ENCODE results near the gene ATG4C. TPM values are rescaled to one million over a fixed set of nuclear protein-coding genes. Genes with fewer than 3 reads are reported as not detected.
"Not testable (repeated sequence)": the region's sequence is repeated elsewhere in the genome, so short reads cannot be mapped to it uniquely, and the experiment has no call there.

Gene ATG4C
- total RNA-seq, 1 donor from 2014 or later = 8.8 TPM

GRCh38 chr1:62784509-62785365 is 805 bp downstream of the ATG4C start:
- no peaks in the 10 kb centered on the region for H3K36me3 Mint-ChIP-seq (ENCODE audit: low read depth)
- no peak overlapping the region for H3K27ac Mint-ChIP-seq
- H3K27me3 Mint-ChIP-seq (ENCODE audit: insufficient read depth) = peaks cover 2% of the 10 kb centered on the region
- peaks cover 8% of the 10 kb centered on the region for H3K4me1 Mint-ChIP-seq (ENCODE audit: low read depth)
- H3K9me3 Mint-ChIP-seq = no peaks in the 10 kb centered on the region
- intact Hi-C loops (cut with micrococcal nuclease) = loop anchor here (1.0 to 10.0 kb wide), 7 partner anchors 96 to 1470 kb away; partner anchors contain the start of genes ALG6, DOCK7, EFCAB7 and ITGB3BP
- DNase-seq (ENCODE audit: low spot score) = no peak
- H3K4me3 Mint-ChIP-seq = no peak overlapping the region

GRCh38 chr1:62790716-62791115 is 6.8 kb downstream of the ATG4C start:
- intact Hi-C loops (cut with micrococcal nuclease) = no loop called here
- DNase-seq (ENCODE audit: low spot score) = no peak
- Mint-ChIP-seq H3K4me3 (no peak overlapping the region), H3K9me3 (no peaks in the 10 kb centered on the region), H3K4me1 (ENCODE audit: low read depth) (peaks cover 8% of the 10 kb centered on the region), H3K27ac (no peak overlapping the region), H3K36me3 (ENCODE audit: low read depth) (no peaks in the 10 kb centered on the region), H3K27me3 (ENCODE audit: insufficient read depth) (no peaks in the 10 kb centered on the region)

GRCh38 chr1:62794053-62794452 is 10.1 kb downstream of the ATG4C start:
- Mint-ChIP-seq H3K9me3 (no peaks in the 10 kb centered on the region), H3K4me1 (ENCODE audit: low read depth) (no peaks in the 10 kb centered on the region), H3K36me3 (ENCODE audit: low read depth) (no peaks in the 10 kb centered on the region), H3K27me3 (ENCODE audit: insufficient read depth) (no peaks in the 10 kb centered on the region), H3K4me3 (no peak overlapping the region), H3K27ac (no peak overlapping the region)
- intact Hi-C loops (cut with micrococcal nuclease) = no loop called here
- DNase-seq (ENCODE audit: low spot score) = no peak

GRCh38 chr1:62796221-62796620 is 12.3 kb downstream of the ATG4C start:
- H3K36me3 Mint-ChIP-seq (ENCODE audit: low read depth) = no peaks in the 10 kb centered on the region
- no peak overlapping the region for H3K27ac Mint-ChIP-seq
- H3K27me3 Mint-ChIP-seq (ENCODE audit: insufficient read depth) = no peaks in the 10 kb centered on the region
- intact Hi-C loops (cut with micrococcal nuclease) = no loop called here
- H3K9me3 Mint-ChIP-seq = no peaks in the 10 kb centered on the region
- DNase-seq (ENCODE audit: low spot score) = no peak
- H3K4me3 Mint-ChIP-seq = no peak overlapping the region
- peaks cover 9% of the 10 kb centered on the region for H3K4me1 Mint-ChIP-seq (ENCODE audit: low read depth)

- no peak for DNase-seq (ENCODE audit: low spot score)
- peaks cover 3% of the 10 kb centered on the region for H3K36me3 Mint-ChIP-seq (ENCODE audit: low read depth)
- H3K4me3 Mint-ChIP-seq = no peak overlapping the region
- H3K27me3 Mint-ChIP-seq (ENCODE audit: insufficient read depth) = no peaks in the 10 kb centered on the region
- intact Hi-C loops (cut with micrococcal nuclease) = no loop called here
- H3K27ac Mint-ChIP-seq = no peak overlapping the region
- H3K4me1 Mint-ChIP-seq (ENCODE audit: low read depth) = peaks cover 14% of the 10 kb centered on the region
- H3K9me3 Mint-ChIP-seq = no peaks in the 10 kb centered on the region
Observed at GRCh38 chr1:62799688-62800087, 15.8 kb downstream of the ATG4C start.

GRCh38 chr1:62800281-62800680 is 16.3 kb downstream of the ATG4C start:
- DNase-seq (ENCODE audit: low spot score) = no peak
- peaks cover 14% of the 10 kb centered on the region for H3K4me1 Mint-ChIP-seq (ENCODE audit: low read depth)
- H3K9me3 Mint-ChIP-seq = no peaks in the 10 kb centered on the region
- intact Hi-C loops (cut with micrococcal nuclease) = no loop called here
- H3K27ac Mint-ChIP-seq = no peak overlapping the region
- peaks cover 3% of the 10 kb centered on the region for H3K36me3 Mint-ChIP-seq (ENCODE audit: low read depth)
- H3K4me3 Mint-ChIP-seq = no peak overlapping the region
- no peaks in the 10 kb centered on the region for H3K27me3 Mint-ChIP-seq (ENCODE audit: insufficient read depth)

- Mint-ChIP-seq H3K27ac (no peak overlapping the region), H3K27me3 (ENCODE audit: insufficient read depth) (no peaks in the 10 kb centered on the region), H3K36me3 (ENCODE audit: low read depth) (peaks cover 3% of the 10 kb centered on the region), H3K4me1 (ENCODE audit: low read depth) (peaks cover 14% of the 10 kb centered on the region), H3K9me3 (no peaks in the 10 kb centered on the region), H3K4me3 (no peak overlapping the region)
- no peak for DNase-seq (ENCODE audit: low spot score)
- intact Hi-C loops (cut with micrococcal nuclease) = no loop called here
Observed at GRCh38 chr1:62800825-62801306, 16.9 kb downstream of the ATG4C start.

GRCh38 chr1:62809788-62810187 is 25.9 kb downstream of the ATG4C start:
- Mint-ChIP-seq H3K36me3 (ENCODE audit: low read depth) (peaks cover 11% of the 10 kb centered on the region), H3K4me3 (no peak overlapping the region), H3K27ac (no peak overlapping the region), H3K4me1 (ENCODE audit: low read depth) (no peaks in the 10 kb centered on the region), H3K9me3 (no peaks in the 10 kb centered on the region), H3K27me3 (ENCODE audit: insufficient read depth) (no peaks in the 10 kb centered on the region)
- no peak for DNase-seq (ENCODE audit: low spot score)
- intact Hi-C loops (cut with micrococcal nuclease) = no loop called here

- no peaks in the 10 kb centered on the region for H3K27me3 Mint-ChIP-seq (ENCODE audit: insufficient read depth)
- H3K36me3 Mint-ChIP-seq (ENCODE audit: low read depth) = peaks cover 11% of the 10 kb centered on the region
- DNase-seq (ENCODE audit: low spot score) = no peak
- H3K4me1 Mint-ChIP-seq (ENCODE audit: low read depth) = no peaks in the 10 kb centered on the region
- no peak overlapping the region for H3K4me3 Mint-ChIP-seq
- intact Hi-C loops (cut with micrococcal nuclease) = no loop called here
- no peak overlapping the region for H3K27ac Mint-ChIP-seq
- H3K9me3 Mint-ChIP-seq = no peaks in the 10 kb centered on the region
Observed at GRCh38 chr1:62810420-62811274, 26.7 kb downstream of the ATG4C start.

- Mint-ChIP-seq H3K9me3 (peaks cover 5% of the 10 kb centered on the region), H3K4me1 (ENCODE audit: low read depth) (no peaks in the 10 kb centered on the region), H3K36me3 (ENCODE audit: low read depth) (peaks cover 1% of the 10 kb centered on the region), H3K4me3 (no peak overlapping the region), H3K27me3 (ENCODE audit: insufficient read depth) (no peaks in the 10 kb centered on the region), H3K27ac (no peak overlapping the region)
- no peak for DNase-seq (ENCODE audit: low spot score)
- intact Hi-C loops (cut with micrococcal nuclease) = no loop called here
Observed at GRCh38 chr1:62823556-62823955, 39.6 kb downstream of the ATG4C start.

- Mint-ChIP-seq H3K4me3 (no peak overlapping the region), H3K9me3 (peaks cover 5% of the 10 kb centered on the region), H3K36me3 (ENCODE audit: low read depth) (peaks cover 1% of the 10 kb centered on the region), H3K27me3 (ENCODE audit: insufficient read depth) (no peaks in the 10 kb centered on the region), H3K4me1 (ENCODE audit: low read depth) (no peaks in the 10 kb centered on the region), H3K27ac (no peak overlapping the region)
- DNase-seq (ENCODE audit: low spot score) = no peak
- intact Hi-C loops (cut with micrococcal nuclease) = no loop called here
Observed at GRCh38 chr1:62826901-62827300, 43.0 kb downstream of the ATG4C start.

- not testable (repeated sequence) for H3K4me1 Mint-ChIP-seq (ENCODE audit: low read depth)
Observed at GRCh38 chr1:62827786-62828185, 43.9 kb downstream of the ATG4C start.

GRCh38 chr1:62832276-62832675 is 48.3 kb downstream of the ATG4C start:
- Mint-ChIP-seq H3K27ac (no peak overlapping the region), H3K9me3 (peaks cover 5% of the 10 kb centered on the region), H3K36me3 (ENCODE audit: low read depth) (peaks cover 1% of the 10 kb centered on the region), H3K27me3 (ENCODE audit: insufficient read depth) (no peaks in the 10 kb centered on the region), H3K4me3 (no peak overlapping the region), H3K4me1 (ENCODE audit: low read depth) (no peaks in the 10 kb centered on the region)
- DNase-seq (ENCODE audit: low spot score) = no peak
- intact Hi-C loops (cut with micrococcal nuclease) = no loop called here

More at GRCh38 chr1:62827786-62828185, 43.9 kb downstream of the ATG4C start:
- H3K27me3 Mint-ChIP-seq (ENCODE audit: insufficient read depth); DNase-seq (ENCODE audit: low spot score); H3K4me3 Mint-ChIP-seq; H3K27ac Mint-ChIP-seq; H3K9me3 Mint-ChIP-seq; intact Hi-C loops (cut with micrococcal nuclease); H3K36me3 Mint-ChIP-seq (ENCODE audit: low read depth): not testable (repeated sequence)
